H9 (cell line): ENCODE measurements around the gene SSBP3. TPM values are rescaled to one million over a fixed set of nuclear protein-coding genes. Genes with fewer than 3 reads are reported as not detected.

Experiments
- DNase-seq: peaks from one replicate; pipeline ENCODE4 v3.0.0-alpha.2; 2017
- H2AFZ ChIP-seq: one replicate; pipeline ENCODE4 v1.6.1; 2013; ENCODE audit warnings: mild to moderate bottlenecking, low read length, control low read depth, moderate library complexity
- H2AK5ac ChIP-seq: 2 replicates; pipeline ENCODE4 v1.6.1; 2013; ENCODE audit warnings: low read length, control low read depth, mixed read lengths; ENCODE audit not compliant: insufficient read length
- H2BK120ac ChIP-seq: one replicate; pipeline ENCODE4 v1.6.1; 2013; ENCODE audit warnings: low read depth, mild to moderate bottlenecking, low read length, control low read depth, inconsistent platforms; ENCODE audit not compliant: poor library complexity, severe bottlenecking
- H2BK12ac ChIP-seq: 2 replicates; pipeline ENCODE4 v1.6.1; 2013; ENCODE audit warnings: low read length, control low read depth, mixed read lengths, low read depth; ENCODE audit not compliant: insufficient read length
- H2BK15ac ChIP-seq: 2 replicates; pipeline ENCODE4 v1.6.1; 2013; ENCODE audit warnings: low read depth, low read length, control low read depth
- H2BK20ac ChIP-seq: one replicate; pipeline ENCODE4 v1.6.1; 2013; ENCODE audit warnings: low read depth, mild to moderate bottlenecking, low read length, control low read depth, inconsistent platforms; ENCODE audit not compliant: poor library complexity, severe bottlenecking
- H2BK5ac ChIP-seq: 2 replicates; pipeline ENCODE4 v1.6.1; 2013; ENCODE audit warnings: low read length, control low read depth, mixed read lengths; ENCODE audit not compliant: insufficient read length
- H3K14ac ChIP-seq: 2 replicates; pipeline ENCODE4 v1.6.1; 2013; ENCODE audit warnings: low read length, control low read depth; ENCODE audit not compliant: insufficient read depth
- H3K18ac ChIP-seq: 2 replicates; pipeline ENCODE4 v1.6.1; 2013; ENCODE audit warnings: low read depth, mild to moderate bottlenecking, mixed read lengths, low read length, control low read depth; ENCODE audit not compliant: insufficient read length
- H3K23ac ChIP-seq: 2 replicates; pipeline ENCODE4 v1.6.1; 2013; ENCODE audit warnings: low read length, control low read depth, mixed read lengths, low read depth; ENCODE audit not compliant: insufficient read length
- H3K23me2 ChIP-seq: 2 replicates; pipeline ENCODE4 v1.6.1; 2013; ENCODE audit warnings: low read depth, mild to moderate bottlenecking, mixed read lengths, low read length, control low read depth; ENCODE audit not compliant: insufficient read length, poor library complexity, severe bottlenecking
- H3K27ac ChIP-seq: 2 replicates; pipeline ENCODE4 v1.5.1; 2013; ENCODE audit warnings: low read length, control low read depth, mixed read lengths, low read depth; ENCODE audit not compliant: insufficient read length
- H3K27me3 ChIP-seq: 2 replicates; pipeline ENCODE4 v1.6.1; 2013; ENCODE audit warnings: low read length, control low read depth, inconsistent platforms; ENCODE audit not compliant: insufficient read depth
- H3K4ac ChIP-seq: 2 replicates; pipeline ENCODE4 v1.6.1; 2013; ENCODE audit warnings: low read depth, mild to moderate bottlenecking, control low read depth, inconsistent platforms, low read length, moderate library complexity
- H3K4me1 ChIP-seq: 2 replicates; pipeline ENCODE4 v1.6.1; 2013; ENCODE audit warnings: low read length, control low read depth, inconsistent platforms; ENCODE audit not compliant: insufficient read depth
- H3K4me2 ChIP-seq: 2 replicates; pipeline ENCODE4 v1.6.1; 2013; ENCODE audit warnings: low read length, control low read depth, mixed read lengths; ENCODE audit not compliant: insufficient read length, insufficient read depth
- H3K56ac ChIP-seq: 2 replicates; pipeline ENCODE4 v1.6.1; 2013; ENCODE audit warnings: low read depth, mild to moderate bottlenecking, mixed read lengths, low read length, control low read depth; ENCODE audit not compliant: insufficient read length
- H3K79me1 ChIP-seq: 2 replicates; pipeline ENCODE4 v1.6.1; 2013; ENCODE audit warnings: low read depth, mild to moderate bottlenecking, moderate library complexity, low read length, control low read depth, inconsistent platforms; ENCODE audit not compliant: insufficient read depth, poor library complexity, severe bottlenecking
- H3K79me2 ChIP-seq: 2 replicates; pipeline ENCODE4 v1.6.1; 2013; ENCODE audit warnings: low read length, control low read depth, inconsistent platforms; ENCODE audit not compliant: insufficient read depth
- H3K9ac ChIP-seq: 2 replicates; pipeline ENCODE4 v1.6.1; 2013; ENCODE audit warnings: low read length, control low read depth, mixed read lengths; ENCODE audit not compliant: insufficient read length; ENCODE audit errors: extremely low read depth
- H3K9me3 ChIP-seq: one replicate; pipeline ENCODE4 v1.6.1; 2013; ENCODE audit warnings: low read depth, low read length, inconsistent platforms; ENCODE audit not compliant: control insufficient read depth
- H3T11ph ChIP-seq: one replicate; pipeline ENCODE4 v1.6.1; 2013; ENCODE audit warnings: mild to moderate bottlenecking, low read length, control low read depth, inconsistent platforms
- H4K20me1 ChIP-seq: one replicate; pipeline ENCODE4 v1.6.1; 2013; ENCODE audit not compliant: control insufficient read depth, insufficient read length, insufficient read depth
- H4K5ac ChIP-seq: 2 replicates; pipeline ENCODE4 v1.6.1; 2013; ENCODE audit warnings: low read depth, mild to moderate bottlenecking, mixed read lengths, low read length, control low read depth; ENCODE audit not compliant: insufficient read length
- H4K8ac ChIP-seq: replicated peaks from 2 replicates; pipeline ENCODE4 v1.6.1; 2013; ENCODE audit warnings: low read length, control low read depth, mixed read lengths, low read depth; ENCODE audit not compliant: insufficient read length
- H4K91ac ChIP-seq: 2 replicates; pipeline ENCODE4 v1.6.1; 2013; ENCODE audit warnings: low read depth, mild to moderate bottlenecking, moderate library complexity, mixed read lengths, low read length, control low read depth; ENCODE audit not compliant: insufficient read length
- H3K27ac Mint-ChIP-seq, 3 experiments: 2 replicates in 2 of 3; 3 replicates in 1 of 3; pipeline ENCODE4 v1.8.0; 2020 to 2021; ENCODE audit warnings: mixed read lengths in 3 of 3, mild to moderate bottlenecking in 1 of 3, moderate library complexity in 1 of 3
- H3K27me3 Mint-ChIP-seq: 2 replicates; pipeline ENCODE4 v1.8.0; 2021; ENCODE audit warnings: low read depth, mild to moderate bottlenecking, moderate library complexity, mixed read lengths
- H3K36me3 Mint-ChIP-seq, 3 experiments: 2 replicates in 2 of 3; 3 replicates in 1 of 3; pipeline ENCODE4 v1.8.0; 2020 to 2021; ENCODE audit warnings: low read depth in 3 of 3, mixed read lengths in 3 of 3; ENCODE audit not compliant: insufficient read depth in 1 of 3
- H3K4me1 Mint-ChIP-seq, 2 experiments: 2 replicates each; pipeline ENCODE4 v1.8.0; 2020; ENCODE audit warnings: mixed read lengths in 2 of 2
- H3K4me3 Mint-ChIP-seq, 2 experiments: 2 replicates in 1 of 2; 3 replicates in 1 of 2; pipeline ENCODE4 v1.8.0; 2020 to 2021; ENCODE audit warnings: mild to moderate bottlenecking in 2 of 2, mixed read lengths in 2 of 2, moderate library complexity in 1 of 2
- H3K9me3 Mint-ChIP-seq, 2 experiments: 2 replicates in 1 of 2; 3 replicates in 1 of 2; pipeline ENCODE4 v1.8.0; 2020; ENCODE audit warnings: mild to moderate bottlenecking in 2 of 2, mixed read lengths in 2 of 2, moderate library complexity in 1 of 2
- CTCF ChIP-seq: fragments of 200-600 bp; sonication (generic); conservative IDR thresholded peaks from 3 replicates; pipeline ENCODE4 v1.8.0; 2021; ENCODE audit warnings: antibody characterized with exemption, mild to moderate bottlenecking
- WGBS: extraction: QIAGEN DNeasy Blood & Tissue Kit; methylation state at CpG from one replicate; pipeline ENCODE4 v1.1.7; 2013; ENCODE audit warnings: missing lambda C conversion rate, low lambda C conversion rate, mixed read lengths; ENCODE audit not compliant: insufficient read length; ENCODE audit errors: extremely low coverage; 5-methylcytosine and 5-hydroxymethylcytosine counted together
- total RNA-seq: library from RNA; stranded (reverse); gene quantifications from 2 replicates; pipeline ENCODE4 v1.2.1, GENCODE V29; 2021

SSBP3 gene
- total RNA-seq, 1 experiment from 2014 or later, result 126 TPM

GRCh38 chr1:54299037-54299436, 107.2 kb downstream of the SSBP3 start:
- no peak overlapping the region for H3K56ac ChIP-seq
- no peaks in the 10 kb centered on the region for H3K27me3 ChIP-seq
- H2BK15ac ChIP-seq, result no peak overlapping the region
- Mint-ChIP-seq H3K27ac (peak overlapping the region in 2 of 3 experiments; percentile 25 to 95; a peak in 6 of 7 replicates), H3K36me3 (0 out of 7 replicates have a peak, but pooled peaks cover 0 to 4% (median 0%) of the 10 kb centered on the region in 3 experiments), H3K9me3 (no peaks in the 10 kb centered on the region), H3K4me3 (no peak overlapping the region), H3K4me1 (peaks cover 94 to 95% of the 10 kb centered on the region in 2 experiments), H3K27me3 (no peaks in the 10 kb centered on the region)
- no peak overlapping the region for H3K4ac ChIP-seq
- peaks cover 4% of the 10 kb centered on the region for H4K20me1 ChIP-seq
- H2AK5ac ChIP-seq, result no peak overlapping the region
- H3K18ac ChIP-seq, result no peak overlapping the region
- no peak overlapping the region for H2AFZ ChIP-seq
- H3K14ac ChIP-seq, result no peak overlapping the region
- H3K4me1 ChIP-seq, result peaks cover 18% of the 10 kb centered on the region
- no peak for DNase-seq
- no peak overlapping the region for H4K91ac ChIP-seq
- H2BK120ac ChIP-seq, result no peak overlapping the region
- H4K8ac ChIP-seq, result no peak overlapping the region
- H4K5ac ChIP-seq, result no peak overlapping the region
- H2BK12ac ChIP-seq, result no peak overlapping the region
- no peak for TF ChIP-seq CTCF
- no peak overlapping the region for H2BK5ac ChIP-seq
- H3K9me3 ChIP-seq, result no peaks in the 10 kb centered on the region
- no peak overlapping the region for H3K27ac ChIP-seq
- no peak overlapping the region for H3K23ac ChIP-seq
- H3K79me2 ChIP-seq, result peaks cover 23% of the 10 kb centered on the region; the same call in 1 of the 2 replicates
- no peak overlapping the region for H3K9ac ChIP-seq
- no CpG with 5 or more reads among the region's 7 CpGs for WGBS
- no peak overlapping the region for H3T11ph ChIP-seq
- H3K79me1 ChIP-seq, result peaks cover 3% of the 10 kb centered on the region
- no peaks in the 10 kb centered on the region for H3K23me2 ChIP-seq
- no peak overlapping the region for H2BK20ac ChIP-seq
- no peak overlapping the region for H3K4me2 ChIP-seq
